Stimulated activated CD4-positive, alpha-beta T cell treated with anti-CD3 and anti-CD28 coated beads, Interleukin-15, amount 100 ng/mL, for 48 hours (primary cell): ENCODE data around the gene ADAMTS12.
"Not testable (repeated sequence)": the region's sequence is repeated elsewhere in the genome, so short reads cannot be mapped to it uniquely, and the experiment has no call there.

Source experiments
- DNase-seq, 2 donors: peaks; one replicate each; pipeline ENCODE4 v3.0.0-alpha.2; 2020; ENCODE audit warnings: low read depth in 2 of 2

The ADAMTS12 gene

GRCh38 chr5:33524476-33524875 lies 367.3 kb downstream of the ADAMTS12 start:
- DNase-seq: no peak

GRCh38 chr5:33523208-33523771 lies 368.5 kb downstream of the ADAMTS12 start:
- no peak for DNase-seq

- no peak for DNase-seq
Measured at GRCh38 chr5:33516421-33516820, 375.4 kb downstream of the ADAMTS12 start.

- DNase-seq: not testable (repeated sequence)
Measured at GRCh38 chr5:33515366-33515765, 376.4 kb downstream of the ADAMTS12 start.

GRCh38 chr5:33513462-33514185 lies 378.2 kb downstream of the ADAMTS12 start:
- no peak for DNase-seq

- no peak for DNase-seq
Measured at GRCh38 chr5:33509036-33509435, 382.8 kb downstream of the ADAMTS12 start.

- no peak for DNase-seq
Measured at GRCh38 chr5:33507426-33507825, 384.4 kb downstream of the ADAMTS12 start.

- no peak for DNase-seq
Measured at GRCh38 chr5:33504570-33504969, 387.2 kb downstream of the ADAMTS12 start.

GRCh38 chr5:33501899-33502298 lies 389.9 kb downstream of the ADAMTS12 start:
- DNase-seq: no peak

- no peak for DNase-seq
Measured at GRCh38 chr5:33501260-33501659, 390.5 kb downstream of the ADAMTS12 start.

GRCh38 chr5:33494466-33494865 lies 397.3 kb downstream of the ADAMTS12 start:
- DNase-seq: no peak

- no peak for DNase-seq
Measured at GRCh38 chr5:33491941-33492340, 399.8 kb downstream of the ADAMTS12 start.

- no peak for DNase-seq
Measured at GRCh38 chr5:33490071-33490665, 401.6 kb downstream of the ADAMTS12 start.

- DNase-seq: no peak
Measured at GRCh38 chr5:33489481-33490067, 402.2 kb downstream of the ADAMTS12 start.

- DNase-seq: no peak
Measured at GRCh38 chr5:33488558-33489355, 403.0 kb downstream of the ADAMTS12 start.

- DNase-seq: no peak
Measured at GRCh38 chr5:33487236-33487635, 404.6 kb downstream of the ADAMTS12 start.

- no peak for DNase-seq
Measured at GRCh38 chr5:33482335-33482734, 409.5 kb downstream of the ADAMTS12 start.

- DNase-seq: no peak
Measured at GRCh38 chr5:33480876-33481275, 410.9 kb downstream of the ADAMTS12 start.

GRCh38 chr5:33479311-33479710 lies 412.5 kb downstream of the ADAMTS12 start:
- no peak for DNase-seq

- no peak for DNase-seq
Measured at GRCh38 chr5:33477816-33478215, 414.0 kb downstream of the ADAMTS12 start.

GRCh38 chr5:33476992-33477391 lies 414.8 kb downstream of the ADAMTS12 start:
- DNase-seq: no peak

- no peak for DNase-seq
Measured at GRCh38 chr5:33475706-33476105, 416.1 kb downstream of the ADAMTS12 start.
